Measurements from ENCODE around the gene HNRNPC. TPM values are rescaled to one million over a fixed set of nuclear protein-coding genes. Genes with fewer than 3 reads are reported as not detected.
"Not testable (repeated sequence)": the region's sequence is repeated elsewhere in the genome, so short reads cannot be mapped to it uniquely, and the experiment has no call there.

Gene HNRNPC
- total RNA-seq, 3 donors from 2014 or later = 386 to 760 (median 480) TPM

DNA sequence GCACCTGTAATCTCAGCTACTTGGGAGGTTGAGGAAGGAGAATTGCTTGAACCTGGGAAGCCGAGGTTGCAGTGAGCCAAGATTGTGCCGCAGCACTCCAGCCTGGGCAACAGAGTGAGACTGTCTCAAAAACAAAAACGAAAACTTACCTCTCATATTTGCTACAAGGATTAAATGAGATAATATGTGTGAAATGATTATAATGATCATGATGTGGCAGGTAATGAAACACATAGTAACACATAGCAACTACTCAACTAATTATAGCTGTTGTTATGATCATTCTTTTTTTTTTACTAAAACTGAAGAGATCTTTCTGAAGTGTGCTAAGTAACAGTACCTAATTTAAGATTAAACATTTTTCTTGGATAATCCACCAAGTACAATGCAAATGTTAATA is 40.7 kb upstream of the HNRNPC start:
- DNase-seq (ENCODE audit: low spot score in 2 of 2) = no peak
- no peaks in the 10 kb centered on the region for H3K4me1 ChIP-seq
- no peaks in the 10 kb centered on the region for H3K27me3 ChIP-seq
- H3K4me3 ChIP-seq = no peak overlapping the region
- intact Hi-C loops (cut with DNase I; ENCODE audit: low total_unique reads) = loop anchor here (5.0 kb wide), 1 partner anchor 723 kb away; the partner anchor contains the start of gene RNASE11
- no peaks in the 10 kb centered on the region for H3K36me3 ChIP-seq
- no peak overlapping the region for H3K27ac ChIP-seq
- TF ChIP-seq POLR2AphosphoS5 (IDR thresholded peaks at IDR 0.05) = no peak
- no peak for TF ChIP-seq POLR2A (IDR thresholded peaks at IDR 0.05)
- no peak for TF ChIP-seq CTCF (IDR thresholded peaks at IDR 0.05)
- H3K9me3 ChIP-seq = no peaks in the 10 kb centered on the region

- H3K9me3 ChIP-seq = no peaks in the 10 kb centered on the region
- intact Hi-C loops (cut with DNase I; ENCODE audit: low total_unique reads) = no loop called here
- no peak for TF ChIP-seq CTCF (IDR thresholded peaks at IDR 0.05)
- TF ChIP-seq POLR2AphosphoS5 (IDR thresholded peaks at IDR 0.05) = no peak
- no peak for TF ChIP-seq POLR2A (IDR thresholded peaks at IDR 0.05)
- no peaks in the 10 kb centered on the region for H3K4me1 ChIP-seq
- H3K27me3 ChIP-seq = no peaks in the 10 kb centered on the region
- H3K4me3 ChIP-seq = peak overlapping the region; percentile 20 to 44 (median 42)
- no peaks in the 10 kb centered on the region for H3K36me3 ChIP-seq
- peak overlapping the region; percentile 79 to 85 for H3K27ac ChIP-seq
- no peak for DNase-seq (ENCODE audit: low spot score in 2 of 2)
Measured at GRCh38 chr14:21309238-21309636, 40.0 kb upstream of the HNRNPC start.

- Histone ChIP-seq H3K27ac (peak overlapping the region; percentile 85), H3K27me3 (no peaks in the 10 kb centered on the region), H3K9me3 (no peaks in the 10 kb centered on the region), H3K4me1 (no peaks in the 10 kb centered on the region), H3K36me3 (no peaks in the 10 kb centered on the region), H3K4me3 (peak overlapping the region; percentile 20 to 44 (median 42))
- peak in 2 of 3 donors; percentile 58 to 73 for TF ChIP-seq POLR2AphosphoS5 (IDR thresholded peaks at IDR 0.05)
- TF ChIP-seq POLR2A (IDR thresholded peaks at IDR 0.05) = peak; percentile 57
- no peak for TF ChIP-seq CTCF (IDR thresholded peaks at IDR 0.05)
- intact Hi-C loops (cut with DNase I; ENCODE audit: low total_unique reads) = no loop called here
- peak; percentile 80 to 95 for DNase-seq (ENCODE audit: low spot score in 2 of 2)
Measured at GRCh38 chr14:21308479-21309237, 39.4 kb upstream of the HNRNPC start.

DNA sequence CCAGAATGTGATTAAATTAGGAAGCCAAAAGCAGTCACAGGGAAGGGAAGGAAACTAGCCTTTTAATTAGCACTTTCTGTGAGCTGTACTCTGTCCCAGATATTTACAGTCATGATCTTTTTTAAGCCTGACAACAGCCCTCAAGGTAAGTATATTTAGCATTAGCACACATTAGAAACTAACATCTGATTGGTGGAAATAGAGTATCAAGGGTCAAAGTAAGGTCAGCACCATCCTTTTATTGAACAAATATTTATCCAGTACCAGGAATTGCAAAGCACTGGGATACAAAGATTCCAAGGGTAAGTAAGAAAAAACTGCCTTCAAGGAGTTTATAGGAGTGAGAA is 38.9 kb upstream of the HNRNPC start:
- no peak for DNase-seq (ENCODE audit: low spot score in 2 of 2)
- H3K27me3 ChIP-seq = no peaks in the 10 kb centered on the region
- H3K9me3 ChIP-seq = no peaks in the 10 kb centered on the region
- no peak for TF ChIP-seq POLR2AphosphoS5 (IDR thresholded peaks at IDR 0.05)
- TF ChIP-seq POLR2A (IDR thresholded peaks at IDR 0.05) = no peak
- no peak for TF ChIP-seq CTCF (IDR thresholded peaks at IDR 0.05)
- H3K4me3 ChIP-seq = peak overlapping the region in 2 of 3 donors; percentile 42 to 44
- peak overlapping the region; percentile 85 for H3K27ac ChIP-seq
- no peaks in the 10 kb centered on the region for H3K4me1 ChIP-seq
- intact Hi-C loops (cut with DNase I; ENCODE audit: low total_unique reads) = no loop called here
- H3K36me3 ChIP-seq = no peaks in the 10 kb centered on the region

GRCh38 chr14:21307637-21308036 is 38.4 kb upstream of the HNRNPC start:
- Histone ChIP-seq H3K4me1 (no peaks in the 10 kb centered on the region), H3K9me3 (no peaks in the 10 kb centered on the region), H3K36me3 (no peaks in the 10 kb centered on the region), H3K27me3 (no peaks in the 10 kb centered on the region), H3K4me3 (no peak overlapping the region), H3K27ac (peak overlapping the region; percentile 85)
- no peak for DNase-seq (ENCODE audit: low spot score in 2 of 2)
- intact Hi-C loops (cut with DNase I; ENCODE audit: low total_unique reads) = no loop called here
- TF ChIP-seq CTCF (IDR thresholded peaks at IDR 0.05) = no peak

DNA sequence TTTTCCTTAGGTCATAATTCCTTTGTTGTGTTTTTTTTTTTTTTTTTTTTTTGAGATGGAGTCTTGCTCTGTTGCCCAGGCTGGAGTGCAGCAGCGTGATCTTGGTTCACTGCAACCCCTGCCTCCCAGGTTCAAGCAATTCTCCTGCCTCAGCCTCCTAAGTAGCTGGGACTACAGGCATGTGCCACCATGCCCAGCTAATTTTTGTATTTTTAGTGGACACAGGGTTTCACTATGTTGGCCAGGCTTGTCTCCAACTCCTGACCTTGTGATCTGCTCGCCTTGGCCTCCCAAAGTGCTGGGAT is 33.5 kb upstream of the HNRNPC start:
- H3K4me3 ChIP-seq; H3K4me1 ChIP-seq; DNase-seq (ENCODE audit: low spot score in 2 of 2); H3K27ac ChIP-seq; H3K9me3 ChIP-seq; intact Hi-C loops (cut with DNase I; ENCODE audit: low total_unique reads); H3K27me3 ChIP-seq; H3K36me3 ChIP-seq: not testable (repeated sequence)

Data from breast epithelium (tissue), 4 donors.